CD14-positive monocyte (primary cell): ENCODE measurements around the gene CMPK1. TPM values are rescaled to one million over a fixed set of nuclear protein-coding genes. Genes with fewer than 3 reads are reported as not detected.

Source experiments
- DNase-seq, 3 donors: peaks; one replicate each; pipeline ENCODE4 v3.0.0-alpha.2; 2011 to 2022
- H2AFZ ChIP-seq: 2 replicates; pipeline ENCODE4 v1.6.0; 2012; ENCODE audit warnings: mild to moderate bottlenecking, low read depth, low read length, inconsistent platforms; ENCODE audit not compliant: insufficient read depth, poor library complexity, severe bottlenecking
- H3K27ac ChIP-seq, 2 donors: 1 replicate in 1 of 2; 2 replicates in 1 of 2; pipeline ENCODE4 v1.5.1; 2012 to 2013; ENCODE audit warnings: low read length in 2 of 2, control low read depth in 1 of 2, inconsistent platforms in 1 of 2, low read depth in 1 of 2, mild to moderate bottlenecking in 1 of 2
- H3K27me3 ChIP-seq, 2 donors: one replicate each; pipeline versions ENCODE4 v1.6.0 to v1.6.1; 2011 to 2013; ENCODE audit warnings: low read length in 2 of 2; ENCODE audit not compliant: control insufficient read depth in 2 of 2, insufficient read depth in 2 of 2
- H3K36me3 ChIP-seq, 2 donors: replicated peaks in 1 of 2; 1 replicate in 1 of 2; 2 replicates in 1 of 2; pipeline versions ENCODE4 v1.5.1 to v1.6.1; 2012 to 2013; ENCODE audit warnings: low read length in 2 of 2, control low read depth in 1 of 2, inconsistent platforms in 1 of 2, mild to moderate bottlenecking in 1 of 2; ENCODE audit not compliant: insufficient read depth in 2 of 2, control insufficient read depth in 1 of 2
- H3K4me1 ChIP-seq, 2 donors: 1 replicate in 1 of 2; 2 replicates in 1 of 2; pipeline versions ENCODE4 v1.5.1 to v1.6.1; 2012 to 2013; ENCODE audit warnings: low read length in 2 of 2, control low read depth in 1 of 2, inconsistent platforms in 1 of 2, mild to moderate bottlenecking in 1 of 2, moderate library complexity in 1 of 2; ENCODE audit not compliant: insufficient read depth in 2 of 2, control insufficient read depth in 1 of 2
- H3K4me2 ChIP-seq: replicated peaks from 2 replicates; pipeline ENCODE3; 2012; ENCODE audit warnings: low read length, moderate library complexity, mild to moderate bottlenecking; ENCODE audit not compliant: poor library complexity, severe bottlenecking; ENCODE audit errors: extremely low read depth
- H3K4me3 ChIP-seq, 3 experiments: fragments of 200-600 bp in 1 of 3; sonication (generic) in 1 of 3; replicated peaks in 1 of 3; 1 replicate in 2 of 3; 2 replicates in 1 of 3; pipeline ENCODE4 v1.5.1; 2011 to 2013; ENCODE audit warnings: low read length in 3 of 3, mild to moderate bottlenecking in 3 of 3, control low read depth in 2 of 3, low read depth in 2 of 3, inconsistent platforms in 1 of 3, moderate library complexity in 1 of 3
- H3K79me2 ChIP-seq: 2 replicates; pipeline ENCODE4 v1.6.0; 2012; ENCODE audit warnings: mild to moderate bottlenecking, control low read depth, inconsistent platforms, low read length, moderate library complexity; ENCODE audit not compliant: insufficient read depth
- H3K9ac ChIP-seq: 2 replicates; pipeline ENCODE4 v1.6.0; 2017; ENCODE audit warnings: low read length, mild to moderate bottlenecking; ENCODE audit not compliant: insufficient read depth, poor library complexity, severe bottlenecking
- H3K9me3 ChIP-seq, 2 donors: replicated peaks in 1 of 2; 1 replicate in 1 of 2; 2 replicates in 1 of 2; pipeline versions ENCODE4 v1.5.1 to v1.6.1; 2012 to 2013; ENCODE audit warnings: low read length in 2 of 2, control low read depth in 1 of 2; ENCODE audit not compliant: control insufficient read depth in 1 of 2, insufficient read depth in 1 of 2
- H4K20me1 ChIP-seq: 2 replicates; pipeline ENCODE4 v1.6.0; 2012; ENCODE audit warnings: mild to moderate bottlenecking, low read length, control low read depth, moderate library complexity; ENCODE audit not compliant: insufficient read depth
- H3K27ac Mint-ChIP-seq, 7 donors: one replicate each; pipeline ENCODE4 v1.8.0; 2020; ENCODE audit warnings: mild to moderate bottlenecking in 7 of 7, mixed read lengths in 7 of 7, moderate library complexity in 6 of 7, inconsistent platforms in 2 of 7
- H3K27me3 Mint-ChIP-seq, 3 donors: one replicate each; pipeline ENCODE4 v1.8.0; 2021 to 2022; ENCODE audit warnings: low read depth in 3 of 3, mild to moderate bottlenecking in 3 of 3, mixed read lengths in 3 of 3, moderate library complexity in 3 of 3, inconsistent platforms in 1 of 3
- H3K36me3 Mint-ChIP-seq, 2 donors: one replicate each; pipeline ENCODE4 v1.8.0; 2020; ENCODE audit warnings: mixed read lengths in 2 of 2, inconsistent platforms in 1 of 2, mild to moderate bottlenecking in 1 of 2
- H3K4me1 Mint-ChIP-seq: one replicate; pipeline ENCODE4 v1.8.0; 2020; ENCODE audit warnings: mild to moderate bottlenecking, mixed read lengths
- H3K4me3 Mint-ChIP-seq, 2 donors: one replicate each; pipeline ENCODE4 v1.8.0; 2020; ENCODE audit warnings: mild to moderate bottlenecking in 2 of 2, mixed read lengths in 2 of 2, moderate library complexity in 1 of 2
- H3K9me3 Mint-ChIP-seq, 7 donors: one replicate each; pipeline ENCODE4 v1.8.0; 2020 to 2022; ENCODE audit warnings: mixed read lengths in 7 of 7, mild to moderate bottlenecking in 6 of 7, moderate library complexity in 6 of 7, inconsistent platforms in 2 of 7
- CTCF ChIP-seq: fragments of 200-600 bp; IDR thresholded peaks from one replicate; pipeline ENCODE4 v1.8.0; 2022; ENCODE audit warnings: antibody characterized with exemption, mild to moderate bottlenecking
- WGBS: methylation state at CpG from one replicate; pipeline ENCODE4 v1.1.5; 2013; ENCODE audit warnings: missing lambda C conversion rate; ENCODE audit not compliant: insufficient coverage; 5-methylcytosine and 5-hydroxymethylcytosine counted together
- intact Hi-C, 2 donors: fragments of 100-400 bp; cut with micrococcal nuclease; formaldehyde crosslinking; loops; one replicate each; pipeline versions ENCODE4 v1.15.0 to v1.15.1; 2023
- polyA plus RNA-seq, 3 donors: library from polyadenylated mRNA; depleted of rRNA in 1 of 3; unstranded in 2 of 3; stranded (reverse) in 1 of 3; fragments of 300-500 nt in 2 of 3; fragments of >200 nt in 1 of 3; fragmentation: Illumina TruSeq in 2 of 3; gene quantifications; 1 replicate in 2 of 3; 2 replicates in 1 of 3; pipeline ENCODE4 v1.2.3, GENCODE V29; 2012 to 2021

Gene CMPK1
- polyA plus RNA-seq, 3 donors: 17.4 to 67.6 (median 65.2) TPM

- intact Hi-C loops: loop anchor here in 1 of 2 donors (5.0 kb wide), 1 partner anchor 100 kb away; the partner anchor contains the start of gene FOXD2
- no peak overlapping the region for H3K27ac Mint-ChIP-seq
Observed at GRCh38 chr1:47337350-47337749, 3.8 kb downstream of the CMPK1 start.

GRCh38 chr1:47338249-47339077, 4.9 kb downstream of the CMPK1 start:
- TF ChIP-seq CTCF: no peak
- Histone ChIP-seq H3K4me2 (no peak overlapping the region), H3K27ac (peak overlapping the region in 1 of 2 donors; percentile 45), H3K27me3 (no peaks in the 10 kb centered on the region), H3K79me2 (peaks cover 82% of the 10 kb centered on the region), H3K9ac (no peak overlapping the region), H3K4me3 (no peak overlapping the region), H4K20me1 (peaks cover 9% of the 10 kb centered on the region), H3K9me3 (no peaks in the 10 kb centered on the region), H2AFZ (no peak overlapping the region), H3K36me3 (peaks cover 3 to 4% of the 10 kb centered on the region in 2 donors), H3K4me1 (peaks cover 10 to 15% of the 10 kb centered on the region in 2 donors)
- H3K4me1 Mint-ChIP-seq: peaks cover 12% of the 10 kb centered on the region
- no peak for DNase-seq
- H3K27ac Mint-ChIP-seq: no peak overlapping the region
- H3K4me3 Mint-ChIP-seq: no peak overlapping the region
- H3K36me3 Mint-ChIP-seq: peaks cover 5 to 15% of the 10 kb centered on the region in 2 donors
- no peaks in the 10 kb centered on the region for H3K9me3 Mint-ChIP-seq
- intact Hi-C loops: loop anchor here in 1 of 2 donors (5.0 kb wide), 1 partner anchor 99 kb away; the partner anchor contains the start of gene FOXD2
- H3K27me3 Mint-ChIP-seq: no peaks in the 10 kb centered on the region

More at GRCh38 chr1:47337350-47337749, 3.8 kb downstream of the CMPK1 start:
- peaks cover 12% of the 10 kb centered on the region for H3K4me1 Mint-ChIP-seq
- Histone ChIP-seq H4K20me1 (peaks cover 9% of the 10 kb centered on the region), H3K27me3 (no peaks in the 10 kb centered on the region), H3K9me3 (no peaks in the 10 kb centered on the region), H3K4me2 (no peak overlapping the region), H3K79me2 (peaks cover 79% of the 10 kb centered on the region), H3K9ac (no peak overlapping the region), H3K4me1 (peaks cover 20 to 26% of the 10 kb centered on the region in 2 donors), H3K27ac (no peak overlapping the region), H3K36me3 (peaks cover 3% of the 10 kb centered on the region in 2 donors), H2AFZ (no peak overlapping the region), H3K4me3 (no peak overlapping the region)
- peaks cover 3 to 8% of the 10 kb centered on the region in 2 donors for H3K36me3 Mint-ChIP-seq
- no peak for TF ChIP-seq CTCF
- WGBS: no CpG with 5 or more reads among the region's 6 CpGs
- H3K4me3 Mint-ChIP-seq: no peak overlapping the region
- no peaks in the 10 kb centered on the region for H3K27me3 Mint-ChIP-seq
- H3K9me3 Mint-ChIP-seq: no peaks in the 10 kb centered on the region
- no peak for DNase-seq
